GM12892 (cell line): ENCODE measurements around the gene B3GALT5.

Experiments
- POLR2A ChIP-seq: IDR thresholded peaks from 2 replicates; pipeline ENCODE4 v1.6.1; 2011; ENCODE audit warnings: low read depth, low read length, control low read depth
- POLR2AphosphoS5 ChIP-seq: IDR thresholded peaks from 2 replicates; pipeline ENCODE4 v1.6.1; 2011; ENCODE audit warnings: low read depth, low read length, control low read depth
- TAF1 ChIP-seq: IDR thresholded peaks from 2 replicates; pipeline ENCODE4 v1.6.1; 2011; ENCODE audit warnings: low read depth, mild to moderate bottlenecking, control low read depth, low read length, borderline replicate concordance

DNA sequence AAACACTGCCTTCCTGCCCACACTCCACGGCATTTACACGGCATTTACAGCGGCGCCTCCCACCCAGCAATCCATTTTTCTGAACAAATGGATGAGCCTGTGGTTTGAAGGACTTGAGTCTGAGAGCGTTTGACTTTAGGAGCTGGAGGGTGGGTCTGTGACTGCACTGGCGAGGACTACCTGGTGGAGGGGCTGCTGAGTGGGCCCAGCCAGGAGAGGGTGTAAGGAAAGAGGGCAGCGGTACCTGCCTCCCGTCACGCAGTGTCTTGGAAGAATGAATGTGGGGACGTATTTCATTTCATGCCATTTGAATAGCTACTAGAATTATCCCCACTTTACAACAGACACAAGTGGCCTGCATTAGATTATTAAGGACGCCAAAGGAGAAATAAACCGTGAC is 62.9 kb downstream of the B3GALT5 start:
- TF ChIP-seq POLR2A = no peak
- TF ChIP-seq POLR2AphosphoS5 = no peak
- no peak for TF ChIP-seq TAF1
